GM21786 (cell line): Measurements from ENCODE around the gene DHX38.

ENCODE experiments used
- ATAC-seq: cut with Tn5 transposase; IDR thresholded peaks from one replicate; pipeline ENCODE4 v1.9.1; 2021; ENCODE audit not compliant: unreplicated experiment

DHX38 gene

GRCh38 chr16:72083778-72084404 lies 9.8 kb upstream of the DHX38 start:
- ATAC-seq, result no peak

- ATAC-seq, result no peak
Observed at GRCh38 chr16:72084445-72084844, 9.2 kb upstream of the DHX38 start.

DNA sequence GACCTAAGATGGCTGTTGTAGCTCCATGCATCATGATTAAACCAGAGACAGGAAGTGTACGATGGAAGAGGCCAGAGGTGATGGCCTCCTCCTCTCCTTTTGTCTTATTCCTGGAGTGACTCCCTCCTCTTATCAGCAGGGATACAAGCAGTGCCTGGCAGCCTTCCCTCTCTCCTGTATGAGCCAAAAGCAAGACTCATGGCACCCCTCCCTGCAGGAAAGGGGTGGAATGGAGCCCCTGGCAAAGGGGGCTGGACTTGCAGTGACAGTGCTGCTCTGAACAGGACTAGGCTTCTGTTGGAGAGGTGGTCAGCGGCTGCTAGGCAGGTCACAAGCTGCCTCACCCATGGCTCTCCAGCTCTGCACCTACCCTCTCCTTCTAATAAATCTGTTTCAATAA lies 8.6 kb upstream of the DHX38 start:
- no peak for ATAC-seq

DNA sequence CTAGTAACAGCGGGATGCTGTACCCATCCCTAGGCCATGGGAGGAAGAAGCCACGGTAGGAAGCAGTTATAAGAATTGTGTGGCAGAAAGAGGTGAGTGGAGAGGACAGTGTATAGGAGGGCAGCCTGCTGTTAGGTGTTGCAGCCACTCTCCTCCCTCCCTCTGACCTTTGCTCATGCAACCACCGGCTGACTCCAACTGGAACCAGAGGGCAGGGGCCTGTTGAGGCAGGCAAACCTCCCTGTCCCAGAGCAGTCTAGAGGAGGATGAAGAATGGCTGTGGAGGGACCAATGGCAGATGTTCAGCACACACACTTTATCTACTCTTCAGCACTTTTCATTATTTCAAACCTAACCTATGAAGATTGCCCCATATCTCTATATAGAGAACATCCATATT lies 2.4 kb upstream of the DHX38 start:
- no peak for ATAC-seq

DNA sequence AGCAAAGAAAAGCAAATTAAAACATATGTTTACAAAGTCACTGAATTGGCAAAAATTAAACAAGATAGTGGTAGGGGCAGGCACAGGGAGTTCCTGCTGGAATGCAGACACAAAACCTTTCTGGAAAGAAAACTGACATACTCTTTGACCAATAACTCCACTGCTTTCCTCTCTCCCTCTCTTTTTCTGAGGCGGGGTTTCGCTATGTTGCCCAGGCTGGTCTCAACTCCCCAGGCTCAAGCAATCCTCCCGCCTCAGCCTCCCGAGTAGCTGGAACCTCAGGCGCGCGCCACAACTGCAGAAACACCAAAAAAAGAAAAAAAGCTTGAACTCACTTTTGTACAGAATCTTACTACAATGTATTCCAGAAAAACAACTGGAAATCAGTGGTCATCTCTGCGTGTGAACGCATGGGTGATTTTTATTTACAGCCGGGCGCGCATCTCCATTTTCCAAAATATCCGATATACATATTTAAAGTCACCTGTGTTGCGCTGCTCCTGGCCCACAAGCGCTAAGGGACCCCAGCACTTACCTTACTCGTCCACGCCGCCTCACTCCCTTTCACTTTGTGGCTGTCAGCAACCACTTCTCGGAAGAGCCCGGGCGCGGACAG lies 707 bp upstream of the DHX38 start:
- no peak for ATAC-seq

DNA sequence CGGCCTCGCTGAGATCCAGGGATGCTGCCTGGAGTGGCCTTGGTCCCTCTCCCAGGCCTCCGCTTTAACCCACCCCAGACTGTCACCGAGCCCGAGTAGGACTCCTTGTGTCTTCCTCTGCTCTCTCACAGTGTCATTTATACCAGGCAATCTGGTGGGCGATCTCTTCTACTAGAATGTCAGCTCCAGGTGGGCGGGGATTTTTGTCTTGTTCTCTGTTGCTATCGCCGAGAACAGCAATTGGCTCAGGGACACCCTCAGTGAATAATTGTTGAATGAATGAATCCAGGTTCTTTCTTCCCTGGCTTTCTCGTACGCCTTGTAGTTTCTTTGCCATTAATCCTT lies 591 bp downstream of the DHX38 start:
- ATAC-seq, result no peak

DNA sequence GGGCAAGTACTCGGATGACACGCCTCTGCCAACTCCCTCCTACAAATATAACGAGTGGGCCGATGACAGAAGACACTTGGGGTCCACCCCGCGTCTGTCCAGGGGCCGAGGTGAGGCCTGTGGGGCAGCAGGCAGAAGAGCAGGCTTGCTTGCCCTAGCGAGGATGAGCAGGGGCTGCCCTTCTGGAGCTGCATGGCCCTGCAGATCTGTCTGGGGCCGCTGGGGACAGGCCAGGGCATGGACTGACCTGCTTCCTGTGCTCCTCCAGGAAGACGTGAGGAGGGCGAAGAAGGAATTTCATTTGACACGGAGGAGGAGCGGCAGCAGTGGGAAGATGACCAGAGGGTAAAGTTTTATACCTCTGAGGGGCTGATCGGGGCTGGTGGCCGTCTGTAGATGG lies 5.3 kb downstream of the DHX38 start:
- ATAC-seq, result no peak

GRCh38 chr16:72099377-72099818 lies 5.8 kb downstream of the DHX38 start:
- no peak for ATAC-seq

DNA sequence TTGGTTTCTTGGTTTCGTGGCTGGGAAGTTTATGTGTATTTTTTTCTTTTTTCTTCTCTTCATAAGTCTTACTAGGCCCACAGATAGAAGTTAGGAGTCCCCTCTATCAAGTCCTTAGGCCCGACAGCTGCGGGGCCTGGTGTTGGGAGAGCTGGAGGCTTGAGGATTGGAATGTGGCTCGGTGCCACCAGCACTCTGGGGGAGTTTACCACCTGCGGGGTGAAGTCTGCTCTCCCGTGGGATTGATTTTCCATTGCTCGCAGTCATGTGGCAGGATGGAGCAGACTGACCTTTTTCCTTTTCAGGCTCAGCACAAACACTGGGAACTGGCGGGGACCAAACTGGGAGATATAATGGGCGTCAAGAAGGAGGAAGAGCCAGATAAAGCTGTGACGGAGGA lies 7.5 kb downstream of the DHX38 start:
- no peak for ATAC-seq

DNA sequence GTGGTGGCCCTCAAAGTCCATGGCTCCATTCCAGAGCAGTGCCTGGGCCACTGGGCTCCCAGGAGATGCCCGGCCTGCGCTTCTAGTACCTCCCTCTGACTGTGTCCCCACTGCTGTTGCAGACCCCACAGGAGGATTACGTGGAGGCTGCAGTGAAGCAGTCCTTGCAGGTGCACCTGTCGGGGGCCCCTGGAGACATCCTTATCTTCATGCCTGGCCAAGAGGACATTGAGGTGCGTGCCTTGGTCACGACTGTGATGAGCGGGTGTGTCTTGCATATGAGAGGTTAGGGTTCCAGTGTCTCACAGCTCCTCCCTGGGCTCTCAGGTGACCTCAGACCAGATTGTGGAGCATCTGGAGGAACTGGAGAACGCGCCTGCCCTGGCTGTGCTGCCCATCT lies 11.3 kb downstream of the DHX38 start:
- ATAC-seq, result no peak

GRCh38 chr16:72105978-72106377 lies 12.3 kb downstream of the DHX38 start:
- ATAC-seq, result no peak

GRCh38 chr16:72107371-72107770 lies 13.7 kb downstream of the DHX38 start:
- ATAC-seq, result no peak

- ATAC-seq, result no peak
Observed at GRCh38 chr16:72108353-72109102, 14.9 kb downstream of the DHX38 start.

DNA sequence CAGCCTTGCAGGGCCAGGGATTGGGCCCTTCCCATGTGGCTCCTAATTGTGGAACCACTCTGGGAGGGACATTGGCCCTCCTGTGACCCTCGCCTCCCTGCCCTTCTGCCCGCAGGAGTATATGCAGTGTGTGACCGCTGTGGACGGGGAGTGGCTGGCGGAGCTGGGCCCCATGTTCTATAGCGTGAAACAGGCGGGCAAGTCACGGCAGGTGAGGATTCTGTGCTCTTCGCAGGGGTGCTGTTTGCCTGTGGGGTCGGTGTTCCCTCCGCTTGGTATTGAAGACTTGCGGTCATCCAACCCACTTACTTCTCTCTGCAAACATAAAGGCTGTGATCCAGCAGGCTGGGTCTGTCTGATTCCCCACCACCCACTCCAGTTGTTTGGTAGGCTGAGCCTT lies 15.7 kb downstream of the DHX38 start:
- ATAC-seq, result no peak

DNA sequence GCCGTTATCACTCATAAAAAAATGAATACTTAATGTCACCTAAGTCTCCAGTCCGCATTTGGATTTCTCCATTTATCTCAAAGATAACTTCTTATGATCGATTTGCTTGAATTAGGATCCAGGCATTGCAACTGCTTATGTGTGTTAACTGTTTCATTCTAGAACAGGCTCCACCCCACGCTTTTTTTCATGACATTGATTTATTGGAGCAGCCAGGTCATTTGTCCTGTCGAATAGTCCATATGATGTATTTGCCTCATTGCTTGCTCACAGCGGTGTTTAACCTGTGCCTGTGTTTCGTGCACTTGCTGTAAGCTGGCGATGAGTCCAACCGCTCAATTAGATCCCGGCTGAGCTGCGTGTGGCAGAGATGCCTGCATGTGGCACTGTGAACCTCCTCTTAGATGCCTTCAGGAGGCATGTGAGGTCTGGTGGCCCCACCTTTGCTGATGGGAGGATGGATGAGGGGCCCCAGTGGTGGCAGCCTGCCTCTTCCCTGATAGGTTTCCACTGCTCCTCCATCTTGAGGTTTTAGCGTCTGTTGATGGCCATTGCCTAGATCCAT lies 16.4 kb downstream of the DHX38 start:
- no peak for ATAC-seq

DNA sequence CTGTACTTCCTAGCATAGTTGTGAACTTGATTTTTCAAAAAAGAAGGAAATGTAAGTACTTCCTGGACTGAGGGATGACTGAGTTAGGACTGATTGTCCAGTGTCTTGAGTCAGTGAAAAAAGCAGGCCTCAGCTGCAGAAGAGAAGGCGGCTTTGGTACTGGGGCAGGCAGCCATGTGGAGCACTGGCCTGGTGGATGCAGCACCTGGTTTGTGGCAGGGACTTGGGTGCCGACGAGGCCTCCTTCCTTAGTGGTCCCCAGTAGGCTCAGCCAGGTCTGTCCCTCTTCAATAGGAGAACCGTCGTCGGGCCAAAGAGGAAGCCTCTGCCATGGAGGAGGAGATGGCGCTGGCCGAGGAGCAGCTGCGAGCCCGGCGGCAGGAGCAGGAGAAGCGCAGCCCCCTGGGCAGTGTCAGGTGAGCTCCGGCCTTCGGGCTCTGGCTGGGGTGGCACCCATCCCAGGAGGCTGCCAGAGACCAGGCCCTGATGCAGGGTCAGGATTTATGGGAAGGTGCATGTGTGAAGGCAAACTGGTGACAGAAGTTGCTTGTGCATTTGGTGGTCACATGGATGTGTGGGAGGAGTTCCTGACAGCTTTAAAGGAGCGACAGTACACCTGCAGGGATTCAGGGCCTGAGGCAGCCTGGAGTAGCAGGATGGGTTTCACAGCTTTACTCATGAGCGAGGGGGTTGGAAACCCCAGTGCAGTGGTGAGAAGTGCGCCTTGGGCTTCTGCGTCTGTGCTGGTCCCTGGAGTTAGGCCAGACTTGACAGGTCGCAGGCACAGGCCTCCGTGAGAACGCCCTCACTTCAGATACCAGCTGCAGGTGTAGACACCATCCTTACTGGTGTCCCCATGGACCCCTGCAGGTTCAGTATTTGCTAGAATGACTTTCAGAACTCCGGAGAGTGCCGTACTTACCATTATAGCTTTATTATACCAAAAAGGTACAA lies 17.3 kb downstream of the DHX38 start:
- ATAC-seq, result no peak

DNA sequence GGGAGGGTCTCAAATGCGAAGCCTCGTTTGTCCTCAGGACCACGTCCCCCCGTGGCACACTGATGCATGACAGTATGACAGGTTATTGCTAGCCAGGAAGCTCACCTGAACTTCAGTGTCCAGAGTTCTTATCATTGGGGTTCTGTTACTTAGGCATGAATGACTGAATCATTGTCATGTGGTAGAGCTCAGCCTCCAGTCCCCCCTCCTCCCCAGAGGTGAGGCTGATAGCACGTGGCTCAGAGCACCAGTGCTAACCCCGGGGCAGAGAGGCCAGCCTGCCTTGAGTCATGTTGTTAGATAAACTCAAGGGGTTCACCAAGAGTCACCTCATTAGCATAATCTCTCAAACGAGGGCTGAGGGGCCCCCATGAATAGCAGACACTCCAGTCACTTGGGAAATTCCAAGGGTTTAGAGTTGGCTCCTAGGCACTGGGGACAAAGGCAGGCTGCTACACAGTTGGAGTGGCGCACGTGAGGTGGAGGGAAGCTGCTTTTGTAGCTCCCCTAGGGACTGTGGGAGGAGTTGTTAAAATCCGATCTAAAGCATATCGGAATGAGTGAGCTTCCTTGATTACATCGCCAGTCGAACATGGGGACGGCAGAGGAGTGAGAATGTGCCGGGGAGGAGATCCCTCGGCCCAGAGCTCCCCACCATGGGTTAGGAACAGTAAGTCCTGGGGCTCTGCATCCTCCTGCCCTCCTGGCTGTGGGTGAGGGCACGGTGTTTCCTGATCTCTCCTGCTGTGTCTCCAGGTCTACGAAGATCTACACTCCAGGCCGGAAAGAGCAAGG lies 18.2 kb downstream of the DHX38 start:
- ATAC-seq, result no peak

DNA sequence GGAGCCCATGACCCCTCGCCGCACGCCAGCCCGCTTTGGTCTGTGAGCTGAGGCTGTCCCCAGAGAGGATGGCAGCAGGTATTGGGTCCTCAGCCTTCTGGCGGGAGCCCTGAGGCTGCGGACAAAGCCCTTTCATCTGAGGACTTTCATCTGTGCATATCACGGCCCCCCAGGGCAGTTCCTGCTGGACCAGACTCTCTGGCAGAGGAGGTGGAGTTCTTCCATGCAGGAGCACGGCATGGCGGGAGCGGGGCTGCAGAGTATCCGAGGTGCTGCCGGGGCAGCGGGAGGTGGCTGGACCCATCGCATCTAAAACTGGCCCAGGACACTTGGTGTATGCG lies 18.8 kb downstream of the DHX38 start:
- no peak for ATAC-seq

DNA sequence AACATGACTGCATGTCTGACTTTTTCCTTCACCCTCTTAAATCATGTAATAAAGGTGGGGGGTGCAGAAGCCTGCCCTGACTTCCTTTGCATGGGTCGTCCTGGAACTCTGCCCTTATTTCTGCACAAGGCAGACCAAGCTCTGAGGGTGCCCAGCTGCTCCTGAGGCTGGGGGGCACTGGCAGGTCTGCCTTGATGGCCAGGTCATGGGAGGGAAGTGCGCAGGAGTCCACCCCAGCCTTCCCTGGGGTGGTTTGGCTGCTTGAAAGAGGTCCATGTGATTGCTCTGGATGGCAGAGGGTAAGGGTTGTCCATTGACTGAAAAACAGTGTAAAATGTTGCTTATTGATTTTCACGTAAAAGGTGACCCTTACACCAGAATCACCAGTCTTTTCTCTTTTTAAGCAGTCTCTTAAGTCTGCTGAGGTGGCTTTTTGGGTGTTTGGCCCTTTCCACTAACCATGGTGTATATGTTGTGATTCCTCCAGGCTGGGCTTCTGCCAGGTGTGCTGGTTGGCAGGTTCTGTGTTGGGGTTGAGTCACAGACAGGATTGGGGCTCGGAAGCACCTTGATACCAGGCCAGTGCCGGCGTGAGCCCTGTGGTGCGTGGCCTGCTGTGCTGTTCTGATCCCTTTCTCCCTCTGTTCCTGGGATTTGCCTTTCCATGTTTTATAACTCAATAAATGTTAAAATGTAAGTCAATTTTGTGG lies 19.4 kb downstream of the DHX38 start:
- ATAC-seq, result no peak

DNA sequence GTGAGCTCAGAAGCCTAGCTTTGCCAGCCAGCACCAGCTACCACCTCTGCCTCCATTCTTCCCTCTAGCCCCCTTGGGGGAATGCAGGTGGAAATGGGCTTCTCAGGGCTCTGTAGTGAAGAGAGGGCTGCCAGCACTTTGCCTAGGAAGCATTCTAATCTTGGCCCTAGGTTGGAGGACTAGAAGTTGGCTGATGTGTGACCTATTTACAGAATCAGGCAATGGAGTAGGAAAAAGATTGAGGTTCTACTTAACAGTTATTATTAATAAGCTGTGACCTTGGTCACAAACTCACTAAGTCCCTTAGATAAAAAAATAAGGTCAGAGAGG lies 19.9 kb downstream of the DHX38 start:
- no peak for ATAC-seq
